Endothelial cell of umbilical vein (primary cell): ENCODE measurements around the gene TMEM51. TPM values are rescaled to one million over a fixed set of nuclear protein-coding genes. Genes with fewer than 3 reads are reported as not detected.
A peak's percentile ranks its signal among the peaks of the same experiment; 100 is the strongest.

Source experiments
- BruUV-seq: library from RNA; stranded (reverse); fragments of 400-500 nt; replicated peaks from 2 replicates; lab custom pipeline; 2021; lab: Mats Ljungman, UMichigan
- CTCF ChIA-PET: fragments of 300-600, 350-600 bp; sonication (Branson Sonifier 250); formaldehyde crosslinking; loops from one replicate; lab custom pipeline; 2021; ENCODE audit warnings: antibody characterized with exemption, inconsistent platforms; lab: Charles Lee
- POLR2A ChIA-PET: fragments of 300-600, 350-600 bp; sonication (Branson Sonifier 250); formaldehyde crosslinking; loops from one replicate; lab custom pipeline; 2021; ENCODE audit warnings: antibody characterized with exemption, inconsistent platforms; lab: Charles Lee
- DNase-seq: peaks from one replicate; pipeline ENCODE4 v3.0.0-alpha.2; 2011; ENCODE audit warnings: low read depth, low spot score
- FAIRE-seq: peaks from 2 replicates; lab custom pipeline; 2011; peaks lifted over from hg19 to GRCh38; lab: Jason Lieb, UNC
- H2AFZ ChIP-seq: 2 replicates; pipeline ENCODE4 v1.6.0; 2012; ENCODE audit warnings: low read depth, low read length, control low read depth, inconsistent platforms
- H3K27ac ChIP-seq: 2 replicates; pipeline ENCODE4 v1.5.1; 2011; ENCODE audit warnings: low read depth, mild to moderate bottlenecking, control low read depth, low read length, moderate library complexity; ENCODE audit not compliant: insufficient read depth
- H3K27me3 ChIP-seq, 2 experiments: 2 replicates each; pipeline versions ENCODE4 v1.6.0 to v1.6.1; 2011; ENCODE audit warnings: low read length in 2 of 2, mixed read lengths in 1 of 2; ENCODE audit not compliant: control insufficient read depth in 2 of 2, insufficient read depth in 2 of 2
- H3K36me3 ChIP-seq, 2 experiments: 2 replicates in 1 of 2; 3 replicates in 1 of 2; pipeline ENCODE4 v1.5.1; 2011; ENCODE audit warnings: low read length in 2 of 2, mild to moderate bottlenecking in 1 of 2, moderate library complexity in 1 of 2; ENCODE audit not compliant: control insufficient read depth in 2 of 2, insufficient read depth in 2 of 2; ENCODE audit errors: extremely low read depth in 1 of 2
- H3K4me1 ChIP-seq: 3 replicates; pipeline ENCODE4 v1.5.1; 2011; ENCODE audit warnings: mild to moderate bottlenecking, low read length; ENCODE audit not compliant: control insufficient read depth, insufficient read depth; ENCODE audit errors: extremely low read depth
- H3K4me2 ChIP-seq: 2 replicates; pipeline ENCODE4 v1.6.1; 2011; ENCODE audit warnings: low read length, control low read depth, mixed read lengths; ENCODE audit not compliant: insufficient read depth
- H3K4me3 ChIP-seq, 3 experiments: fragments of 200-600 bp in 1 of 3; sonication (generic), shearing (Covaris generic) in 1 of 3; replicated peaks in 1 of 3; 2 replicates each; pipeline ENCODE4 v1.5.1; 2011 to 2016; ENCODE audit warnings: control low read depth in 3 of 3, low read length in 3 of 3, mild to moderate bottlenecking in 2 of 3, inconsistent platforms in 1 of 3, low read depth in 1 of 3, moderate library complexity in 1 of 3; ENCODE audit not compliant: insufficient read depth in 1 of 3
- H3K79me2 ChIP-seq: 2 replicates; pipeline ENCODE4 v1.6.0; 2012; ENCODE audit warnings: low read length, inconsistent platforms; ENCODE audit not compliant: control insufficient read depth, insufficient read depth
- H3K9ac ChIP-seq: replicated peaks from 2 replicates; pipeline ENCODE3; 2011; ENCODE audit warnings: low read length, control low read depth; ENCODE audit not compliant: insufficient read depth; ENCODE audit errors: extremely low read depth
- H3K9me1 ChIP-seq: replicated peaks from 3 replicates; pipeline ENCODE4 v1.6.0; 2011; ENCODE audit warnings: mild to moderate bottlenecking, low read length; ENCODE audit not compliant: control insufficient read depth, insufficient read depth; ENCODE audit errors: extremely low read depth
- H3K9me3 ChIP-seq: replicated peaks from 2 replicates; pipeline ENCODE4 v1.5.1; 2012; ENCODE audit warnings: low read length, inconsistent platforms; ENCODE audit not compliant: control insufficient read depth, insufficient read depth
- H4K20me1 ChIP-seq: replicated peaks from 2 replicates; pipeline ENCODE3; 2011; ENCODE audit warnings: mild to moderate bottlenecking, low read length; ENCODE audit not compliant: control insufficient read depth, insufficient read depth; ENCODE audit errors: extremely low read depth
- EZH2 ChIP-seq: IDR thresholded peaks from 2 replicates; pipeline ENCODE4 v1.6.1; 2012; ENCODE audit warnings: borderline replicate concordance, low read depth, mild to moderate bottlenecking, moderate library complexity, low read length, inconsistent platforms; ENCODE audit not compliant: severe bottlenecking
- FOS ChIP-seq: IDR thresholded peaks from 2 replicates; pipeline ENCODE4 v1.6.1; 2011; ENCODE audit warnings: mild to moderate bottlenecking, low read length, moderate library complexity, borderline replicate concordance; ENCODE audit not compliant: insufficient read depth
- GATA2 ChIP-seq: IDR thresholded peaks from 2 replicates; pipeline ENCODE4 v1.7.0; 2011; ENCODE audit warnings: low read depth, mild to moderate bottlenecking, moderate library complexity, mixed read lengths, low read length; ENCODE audit not compliant: insufficient read length, insufficient read depth
- JUN ChIP-seq: IDR thresholded peaks from 2 replicates; pipeline ENCODE4 v1.6.1; 2011; ENCODE audit warnings: borderline replicate concordance, low read depth; ENCODE audit not compliant: insufficient read length, insufficient read depth
- MYC ChIP-seq: IDR thresholded peaks from one replicate; pipeline ENCODE4 v1.6.1; 2011; ENCODE audit warnings: mild to moderate bottlenecking, low read depth, low read length
- POLR2A ChIP-seq: IDR thresholded peaks from 2 replicates; pipeline ENCODE4 v1.6.1; 2012; ENCODE audit warnings: low read depth, mild to moderate bottlenecking, control low read depth, low read length
- POLR2AphosphoS5 ChIP-seq: IDR thresholded peaks from 2 replicates; pipeline ENCODE4 v1.6.1; 2012; ENCODE audit warnings: low read depth, mild to moderate bottlenecking, control low read depth, low read length, moderate library complexity; ENCODE audit not compliant: insufficient read depth
- dilution Hi-C: fragments of 300-500 bp; cut with MboI; formaldehyde crosslinking; loops from one replicate; pipeline ENCODE4 v1.15.0; 2019; ENCODE audit warnings: low sequenced_read_pairs; ENCODE audit not compliant: extremely low pct_ligation_motif_present
- intact Hi-C: fragments of 100-400 bp; cut with micrococcal nuclease; formaldehyde crosslinking; loops from one replicate; pipeline ENCODE4 v1.10.0; 2022
- polyA plus RNA-seq, 4 experiments: library from polyadenylated mRNA; depleted of rRNA in 3 of 4; stranded (reverse) in 3 of 4; unstranded in 1 of 4; fragments of >200 nt; gene quantifications; 2 replicates each; pipeline versions ENCODE4 v1.2.1 to v1.2.3, GENCODE V29; 2011 to 2012; ENCODE audit warnings: missing spikeins in 1 of 4
- total RNA-seq: library from RNA; stranded (reverse); gene quantifications from 2 replicates; pipeline ENCODE4 v1.2.3, GENCODE V29; 2021
- TF ChIP-seq, protein P1 (sequence below), 2 donors: IDR thresholded peaks; 1 replicate in 1 of 2; 2 replicates in 1 of 2; pipeline ENCODE4 v1.5.1; 2011; ENCODE audit warnings: low read length in 2 of 2, mild to moderate bottlenecking in 2 of 2, moderate library complexity in 2 of 2, control low read depth in 1 of 2, inconsistent platforms in 1 of 2, low read depth in 1 of 2; ENCODE audit not compliant: insufficient read depth in 1 of 2; ENCODE audit errors: extremely low read depth in 1 of 2
- TF ChIP-seq, protein P2 (sequence below): IDR thresholded peaks from 2 replicates; pipeline ENCODE4 v1.6.1; 2011; ENCODE audit not compliant: insufficient read depth, insufficient read length

The TMEM51 gene
- total and polyA plus RNA-seq, 2 donors (not counting 3 experiments of a cell fraction or from before 2014, with no cell fraction given): 13.7 to 13.9 TPM

DNA sequence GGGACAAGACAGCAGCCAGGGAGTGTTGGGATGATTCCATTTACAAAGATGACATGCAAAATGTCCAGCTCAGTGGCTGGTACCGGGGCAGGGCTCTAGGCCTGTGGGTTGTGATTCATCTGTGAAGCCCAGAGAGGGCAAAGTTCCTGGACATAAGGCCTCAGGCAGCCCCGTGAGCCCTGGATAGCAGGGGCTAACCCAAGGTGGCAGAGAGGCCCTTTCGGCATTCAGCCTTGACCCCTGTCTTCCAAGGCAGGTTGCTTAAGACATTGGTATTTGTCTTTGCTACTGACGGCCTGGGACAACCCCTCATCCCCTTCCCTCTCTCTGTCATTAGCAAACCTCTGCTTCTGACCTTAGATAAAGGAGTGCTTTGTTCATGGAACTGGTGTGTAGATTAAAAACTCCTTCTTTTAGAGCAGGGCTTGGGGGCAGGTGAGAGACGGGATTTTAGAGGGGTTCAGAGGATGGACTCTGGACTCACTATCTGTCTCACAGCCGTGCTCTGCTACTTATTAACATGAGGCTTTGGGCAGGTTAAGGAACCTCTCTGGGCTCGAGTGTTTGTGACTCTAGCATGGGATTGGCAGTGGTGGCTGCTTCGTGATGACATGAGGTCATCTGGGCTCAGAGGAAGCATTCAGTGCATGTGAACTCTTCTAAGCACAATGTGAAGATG lies 36.3 kb downstream of the TMEM51 start:
- CTCF ChIA-PET: interaction anchor here (1.3 kb wide), 1 partner anchor 9 kb away, joined by 3 read pairs; no protein-coding TSS in a partner anchor
- no peaks in the 10 kb centered on the region for H3K36me3 ChIP-seq
- peak overlapping the region; percentile 68 for H3K27ac ChIP-seq
- H4K20me1 ChIP-seq: no peaks in the 10 kb centered on the region
- TF ChIP-seq, protein P1, sequence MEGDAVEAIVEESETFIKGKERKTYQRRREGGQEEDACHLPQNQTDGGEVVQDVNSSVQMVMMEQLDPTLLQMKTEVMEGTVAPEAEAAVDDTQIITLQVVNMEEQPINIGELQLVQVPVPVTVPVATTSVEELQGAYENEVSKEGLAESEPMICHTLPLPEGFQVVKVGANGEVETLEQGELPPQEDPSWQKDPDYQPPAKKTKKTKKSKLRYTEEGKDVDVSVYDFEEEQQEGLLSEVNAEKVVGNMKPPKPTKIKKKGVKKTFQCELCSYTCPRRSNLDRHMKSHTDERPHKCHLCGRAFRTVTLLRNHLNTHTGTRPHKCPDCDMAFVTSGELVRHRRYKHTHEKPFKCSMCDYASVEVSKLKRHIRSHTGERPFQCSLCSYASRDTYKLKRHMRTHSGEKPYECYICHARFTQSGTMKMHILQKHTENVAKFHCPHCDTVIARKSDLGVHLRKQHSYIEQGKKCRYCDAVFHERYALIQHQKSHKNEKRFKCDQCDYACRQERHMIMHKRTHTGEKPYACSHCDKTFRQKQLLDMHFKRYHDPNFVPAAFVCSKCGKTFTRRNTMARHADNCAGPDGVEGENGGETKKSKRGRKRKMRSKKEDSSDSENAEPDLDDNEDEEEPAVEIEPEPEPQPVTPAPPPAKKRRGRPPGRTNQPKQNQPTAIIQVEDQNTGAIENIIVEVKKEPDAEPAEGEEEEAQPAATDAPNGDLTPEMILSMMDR (IDR thresholded peaks at IDR 0.05; ENCODE audit: extremely low read depth in 1 of 2, insufficient read depth in 1 of 2, low read depth in 1 of 2, low read length in 2 of 2): no peak
- TF ChIP-seq POLR2AphosphoS5 (no peak), JUN (no peak), FOS (no peak), MYC (no peak), EZH2 (no peak), POLR2A (no peak), GATA2 (no peak)
- TF ChIP-seq, protein P2, sequence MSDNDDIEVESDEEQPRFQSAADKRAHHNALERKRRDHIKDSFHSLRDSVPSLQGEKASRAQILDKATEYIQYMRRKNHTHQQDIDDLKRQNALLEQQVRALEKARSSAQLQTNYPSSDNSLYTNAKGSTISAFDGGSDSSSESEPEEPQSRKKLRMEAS: no peak
- H3K27me3 ChIP-seq: no peaks in the 10 kb centered on the region
- no TSS peak for BruUV-seq
- peak; percentile 40 for FAIRE-seq
- H3K4me2 ChIP-seq: no peak overlapping the region
- H3K9ac ChIP-seq: no peak overlapping the region
- DNase-seq: no peak
- peaks cover 17% of the 10 kb centered on the region for H3K4me1 ChIP-seq
- H3K9me1 ChIP-seq: no peaks in the 10 kb centered on the region
- no peaks in the 10 kb centered on the region for H3K9me3 ChIP-seq
- no peak overlapping the region for H3K4me3 ChIP-seq
- POLR2A ChIA-PET: interaction anchor here (1.0 kb wide), 1 partner anchor 11 kb away, joined by 3 read pairs; no protein-coding TSS in a partner anchor
- H3K79me2 ChIP-seq: peaks cover 2% of the 10 kb centered on the region
- dilution Hi-C loops: no loop called here
- no peak overlapping the region for H2AFZ ChIP-seq
- intact Hi-C loops: no loop called here
